Mesothelial cell of epicardium (in vitro differentiated cells): ENCODE results near the gene ASPM. TPM values are rescaled to one million over a fixed set of nuclear protein-coding genes. Genes with fewer than 3 reads are reported as not detected.
A peak's percentile ranks its signal among the peaks of the same experiment; 100 is the strongest.
"Not testable (repeated sequence)": the region's sequence is repeated elsewhere in the genome, so short reads cannot be mapped to it uniquely, and the experiment has no call there.

Source experiments
- DNase-seq, 2 experiments: peaks; one replicate each; pipeline ENCODE4 v3.0.0; 2021; ENCODE audit warnings: low spot score in 2 of 2; ENCODE audit not compliant: unreplicated experiment in 2 of 2
- H3K27ac Mint-ChIP-seq: 2 replicates; pipeline ENCODE4 v1.8.0; 2021; ENCODE audit warnings: mixed read lengths
- H3K27me3 Mint-ChIP-seq: 2 replicates; pipeline ENCODE4 v1.8.0; 2021; ENCODE audit warnings: low read depth, mixed read lengths
- H3K36me3 Mint-ChIP-seq: 2 replicates; pipeline ENCODE4 v1.8.0; 2021; ENCODE audit warnings: mixed read lengths
- H3K4me1 Mint-ChIP-seq: 2 replicates; pipeline ENCODE4 v1.8.0; 2021; ENCODE audit warnings: mixed read lengths
- H3K4me3 Mint-ChIP-seq: 2 replicates; pipeline ENCODE4 v1.8.0; 2021; ENCODE audit warnings: mild to moderate bottlenecking, moderate library complexity, mixed read lengths
- H3K9me3 Mint-ChIP-seq: 2 replicates; pipeline ENCODE4 v1.8.0; 2021; ENCODE audit warnings: mixed read lengths
- total RNA-seq: library from RNA; stranded (reverse); gene quantifications from 3 replicates; pipeline ENCODE4 v1.2.1, GENCODE V29; 2021
- TF ChIP-seq, protein P1 (sequence below): fragments of 200-600 bp; sonication (generic); IDR thresholded peaks from one replicate; pipeline ENCODE4 v1.5.0; 2021; ENCODE audit warnings: antibody characterized with exemption; ENCODE audit not compliant: unreplicated experiment

The ASPM gene
- total RNA-seq, 1 donor from 2014 or later = 18.1 TPM

DNA sequence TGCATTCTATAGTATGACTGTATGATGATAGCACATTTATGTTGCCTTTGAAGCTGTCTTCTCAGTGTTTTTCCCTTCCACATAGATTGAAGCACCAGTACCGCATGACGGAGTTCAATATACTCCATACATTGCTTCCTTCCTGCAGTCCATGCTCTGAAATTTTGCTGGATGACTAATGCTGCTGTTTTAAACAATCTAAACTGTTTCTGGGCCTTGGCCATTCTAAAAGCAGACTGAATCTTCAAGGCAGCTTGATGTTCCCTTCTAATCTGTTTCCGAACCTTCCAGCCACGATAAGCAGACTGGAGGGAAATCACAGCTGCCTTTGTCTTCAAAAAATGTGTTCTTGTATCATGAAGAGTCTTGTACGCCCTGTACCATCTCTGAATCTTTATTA is 43.2 kb downstream of the ASPM start:
- Mint-ChIP-seq H3K36me3 (peaks cover 37% of the 10 kb centered on the region), H3K9me3 (peaks cover 28% of the 10 kb centered on the region), H3K27me3 (no peaks in the 10 kb centered on the region), H3K4me3 (no peak overlapping the region), H3K4me1 (peaks cover 5% of the 10 kb centered on the region), H3K27ac (no peak overlapping the region)
- TF ChIP-seq, protein P1, sequence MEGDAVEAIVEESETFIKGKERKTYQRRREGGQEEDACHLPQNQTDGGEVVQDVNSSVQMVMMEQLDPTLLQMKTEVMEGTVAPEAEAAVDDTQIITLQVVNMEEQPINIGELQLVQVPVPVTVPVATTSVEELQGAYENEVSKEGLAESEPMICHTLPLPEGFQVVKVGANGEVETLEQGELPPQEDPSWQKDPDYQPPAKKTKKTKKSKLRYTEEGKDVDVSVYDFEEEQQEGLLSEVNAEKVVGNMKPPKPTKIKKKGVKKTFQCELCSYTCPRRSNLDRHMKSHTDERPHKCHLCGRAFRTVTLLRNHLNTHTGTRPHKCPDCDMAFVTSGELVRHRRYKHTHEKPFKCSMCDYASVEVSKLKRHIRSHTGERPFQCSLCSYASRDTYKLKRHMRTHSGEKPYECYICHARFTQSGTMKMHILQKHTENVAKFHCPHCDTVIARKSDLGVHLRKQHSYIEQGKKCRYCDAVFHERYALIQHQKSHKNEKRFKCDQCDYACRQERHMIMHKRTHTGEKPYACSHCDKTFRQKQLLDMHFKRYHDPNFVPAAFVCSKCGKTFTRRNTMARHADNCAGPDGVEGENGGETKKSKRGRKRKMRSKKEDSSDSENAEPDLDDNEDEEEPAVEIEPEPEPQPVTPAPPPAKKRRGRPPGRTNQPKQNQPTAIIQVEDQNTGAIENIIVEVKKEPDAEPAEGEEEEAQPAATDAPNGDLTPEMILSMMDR = no peak
- no peak for DNase-seq

DNA sequence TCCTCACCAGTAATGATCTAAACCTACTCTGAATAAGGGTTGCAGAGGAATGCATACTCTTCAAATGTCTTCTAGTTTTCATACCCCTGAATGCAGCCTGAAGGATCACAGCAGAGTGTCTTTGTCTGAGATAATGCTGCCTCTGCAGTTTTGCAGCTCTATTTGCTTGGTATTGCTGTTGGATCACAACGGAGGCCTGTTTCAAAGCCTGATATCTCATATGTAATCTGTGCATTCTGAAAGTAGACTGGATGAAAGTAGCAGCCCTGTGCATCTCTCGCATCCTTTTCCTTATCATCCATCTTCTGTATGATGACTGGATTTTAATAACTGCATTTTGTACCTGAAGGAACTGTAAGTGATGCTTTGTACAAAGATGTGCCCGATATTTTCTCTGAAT is 44.5 kb downstream of the ASPM start:
- Mint-ChIP-seq H3K4me3 (no peak overlapping the region), H3K27me3 (no peaks in the 10 kb centered on the region), H3K9me3 (peaks cover 25% of the 10 kb centered on the region), H3K36me3 (peaks cover 30% of the 10 kb centered on the region), H3K27ac (no peak overlapping the region), H3K4me1 (peaks cover 5% of the 10 kb centered on the region)
- no peak for DNase-seq
- TF ChIP-seq, protein P1 = no peak

DNA sequence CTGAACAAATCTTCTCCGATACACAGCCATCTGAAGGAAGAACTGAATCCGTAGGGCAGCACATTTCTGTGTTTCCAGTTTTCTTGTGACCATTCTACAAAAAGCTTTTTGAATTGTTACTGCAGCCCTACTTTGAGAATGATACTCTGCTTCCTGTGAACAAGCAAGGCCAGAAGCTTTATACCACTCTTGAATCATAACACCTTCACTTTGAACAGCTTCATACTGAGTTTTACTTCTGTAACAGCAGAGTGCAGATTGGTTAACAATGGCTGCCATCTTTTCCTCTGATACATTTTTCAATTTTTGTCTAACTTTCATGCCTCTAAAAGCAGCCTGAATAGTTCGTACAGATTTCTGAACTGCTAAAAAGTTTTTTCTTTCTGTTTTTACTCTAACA is 45.8 kb downstream of the ASPM start:
- peaks cover 23% of the 10 kb centered on the region for H3K36me3 Mint-ChIP-seq
- no peaks in the 10 kb centered on the region for H3K27me3 Mint-ChIP-seq
- H3K4me1 Mint-ChIP-seq = peaks cover 13% of the 10 kb centered on the region
- peak overlapping the region; percentile 79 for H3K27ac Mint-ChIP-seq
- DNase-seq = no peak
- TF ChIP-seq, protein P1 = no peak
- no peak overlapping the region for H3K4me3 Mint-ChIP-seq
- H3K9me3 Mint-ChIP-seq = peaks cover 25% of the 10 kb centered on the region

DNA sequence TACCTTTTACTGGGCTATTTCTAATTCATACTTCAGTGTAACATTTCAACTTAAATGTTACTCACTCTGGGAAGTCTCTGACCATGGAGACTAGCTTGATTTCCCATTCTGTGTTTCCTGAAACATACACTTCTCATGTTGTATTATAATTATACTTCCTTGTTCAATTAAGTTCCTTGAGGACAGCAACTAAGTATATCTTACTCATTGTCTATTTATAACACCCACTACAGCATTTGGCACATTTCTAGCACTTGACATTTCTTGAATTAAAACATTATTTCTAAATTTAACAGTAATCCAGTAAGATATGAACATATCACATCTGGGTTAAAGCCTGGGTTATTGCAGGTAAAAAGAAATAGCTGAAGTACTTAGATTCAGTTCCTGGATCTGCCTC is 47.0 kb downstream of the ASPM start:
- Mint-ChIP-seq H3K27ac (peak overlapping the region; percentile 26), H3K36me3 (peaks cover 17% of the 10 kb centered on the region), H3K27me3 (no peaks in the 10 kb centered on the region), H3K4me1 (peaks cover 13% of the 10 kb centered on the region), H3K4me3 (no peak overlapping the region), H3K9me3 (peaks cover 19% of the 10 kb centered on the region)
- no peak for DNase-seq
- TF ChIP-seq, protein P1 = no peak

DNA sequence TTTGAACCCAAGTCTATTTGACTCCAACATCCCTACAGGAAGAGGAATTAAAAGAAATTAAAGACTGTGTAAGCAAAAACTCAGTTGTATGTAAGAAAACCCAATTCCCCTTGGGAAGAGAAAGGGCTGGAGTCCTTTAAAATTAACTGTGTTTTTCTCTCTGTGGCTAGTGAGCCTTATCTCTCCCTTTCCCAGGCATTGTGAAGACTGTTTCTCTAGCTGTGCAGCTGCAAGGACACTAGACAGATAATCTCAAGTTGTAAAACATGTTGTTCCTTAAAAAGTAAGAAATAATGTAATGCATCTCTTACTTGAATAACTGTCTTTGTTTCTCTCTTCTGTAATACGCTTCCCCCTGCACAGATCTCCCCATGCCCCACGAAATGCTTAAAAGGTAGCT is 49.5 kb downstream of the ASPM start:
- H3K36me3 Mint-ChIP-seq, DNase-seq, H3K9me3 Mint-ChIP-seq, H3K4me3 Mint-ChIP-seq, H3K27me3 Mint-ChIP-seq: not testable (repeated sequence)
- H3K4me1 Mint-ChIP-seq = peaks cover 13% of the 10 kb centered on the region
- peak overlapping the region; percentile 70 for H3K27ac Mint-ChIP-seq

DNA sequence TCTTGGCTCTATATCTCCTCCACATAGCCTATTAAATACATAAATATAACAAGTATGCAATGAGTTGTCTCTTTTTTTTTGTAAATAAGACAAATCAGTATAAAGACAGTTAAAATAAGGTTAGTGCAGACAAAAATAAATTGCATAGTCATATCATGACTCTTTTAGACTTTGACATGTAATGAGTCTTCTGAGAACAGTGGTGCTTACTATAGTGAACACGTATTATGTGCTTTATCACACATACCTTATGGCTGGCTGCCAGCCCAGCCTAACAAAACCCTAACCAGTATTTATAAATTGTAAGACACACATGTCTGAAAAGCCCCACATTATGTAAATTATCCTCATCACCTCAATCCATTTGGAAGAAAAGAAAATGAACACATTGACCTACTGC is 50.3 kb downstream of the ASPM start:
- Mint-ChIP-seq H3K36me3 (peaks cover 8% of the 10 kb centered on the region), H3K27ac (peak overlapping the region; percentile 51), H3K27me3 (no peaks in the 10 kb centered on the region), H3K4me1 (peaks cover 13% of the 10 kb centered on the region), H3K9me3 (no peaks in the 10 kb centered on the region), H3K4me3 (no peak overlapping the region)
- TF ChIP-seq, protein P1 = no peak
- DNase-seq = no peak
